Dedifferentiated amniotic fluid mesenchymal stem cell (primary cell): ENCODE measurements around the gene ANKMY1.
"Not testable (repeated sequence)": the region's sequence is repeated elsewhere in the genome, so short reads cannot be mapped to it uniquely, and the experiment has no call there.

Experiments
- DNase-seq: peaks from one replicate; pipeline ENCODE4 v3.0.0-alpha.2; 2016; ENCODE audit errors: extremely low spot score

The ANKMY1 gene

GRCh38 chr2:240521885-240522284 is 35.9 kb downstream of the ANKMY1 start:
- DNase-seq = not testable (repeated sequence)

- DNase-seq = no peak
These were observed 36.8 kb downstream of the ANKMY1 start for GRCh38 chr2:240520974-240521350.

- DNase-seq = no peak
These were observed 37.4 kb downstream of the ANKMY1 start for GRCh38 chr2:240520130-240520973.

GRCh38 chr2:240519396-240520129 is 38.2 kb downstream of the ANKMY1 start:
- DNase-seq = peak; percentile 49

- no peak for DNase-seq
These were observed 38.8 kb downstream of the ANKMY1 start for GRCh38 chr2:240518981-240519380.

- DNase-seq = no peak
These were observed 40.4 kb downstream of the ANKMY1 start for GRCh38 chr2:240517342-240517741.

- DNase-seq = no peak
These were observed 43.2 kb downstream of the ANKMY1 start for GRCh38 chr2:240514631-240515030.

- peak; percentile 78 for DNase-seq
These were observed 44.1 kb downstream of the ANKMY1 start for GRCh38 chr2:240513549-240514287.

- DNase-seq = no peak
These were observed 44.9 kb downstream of the ANKMY1 start for GRCh38 chr2:240512666-240513535.

GRCh38 chr2:240512109-240512485 is 45.7 kb downstream of the ANKMY1 start:
- no peak for DNase-seq

- no peak for DNase-seq
These were observed 46.3 kb downstream of the ANKMY1 start for GRCh38 chr2:240511351-240512108.

GRCh38 chr2:240510513-240511210 is 47.1 kb downstream of the ANKMY1 start:
- no peak for DNase-seq

GRCh38 chr2:240509667-240510512 is 47.9 kb downstream of the ANKMY1 start:
- DNase-seq = no peak

- no peak for DNase-seq
These were observed 48.8 kb downstream of the ANKMY1 start for GRCh38 chr2:240508832-240509545.

- no peak for DNase-seq
These were observed 50.0 kb downstream of the ANKMY1 start for GRCh38 chr2:240507778-240508251.

- DNase-seq = no peak
These were observed 50.6 kb downstream of the ANKMY1 start for GRCh38 chr2:240507060-240507777.

- no peak for DNase-seq
These were observed 51.3 kb downstream of the ANKMY1 start for GRCh38 chr2:240506406-240507059.
